ENCODE measurements around the gene CAMK1D.
"Not testable (repeated sequence)": the region's sequence is repeated elsewhere in the genome, so short reads cannot be mapped to it uniquely, and the experiment has no call there.

CAMK1D gene

DNA sequence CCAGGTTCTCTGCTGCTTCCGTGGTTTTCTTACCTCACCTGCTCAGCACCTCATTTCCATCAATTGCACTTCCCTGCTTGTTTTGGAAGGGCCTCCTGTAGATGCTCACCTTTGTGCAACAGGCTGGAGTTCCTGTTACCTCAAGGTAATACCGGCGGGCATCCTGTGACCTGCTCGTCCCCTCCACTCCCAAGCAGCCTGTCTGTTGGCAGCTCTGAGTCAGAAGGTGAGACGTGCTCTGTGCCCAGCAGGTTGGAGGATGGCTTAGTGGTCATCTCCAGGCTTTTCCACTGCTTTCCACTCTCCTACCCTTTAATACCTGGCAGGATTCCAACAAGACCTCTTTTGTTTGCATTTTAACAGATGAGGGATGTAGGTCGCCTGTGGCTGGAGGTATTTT, 86.0 kb downstream of the CAMK1D start:
- Histone ChIP-seq H4K20me1 (ENCODE audit: insufficient read depth, low read length) (no peaks in the 10 kb centered on the region), H3K9ac (ENCODE audit: low read length) (no peak overlapping the region), H3K79me2 (ENCODE audit: insufficient read depth, low read length) (no peaks in the 10 kb centered on the region), H3K4me1 (ENCODE audit: insufficient read depth, low read length, severe bottlenecking) (no peaks in the 10 kb centered on the region), H3K4me3 (ENCODE audit: low read depth, low read length, poor library complexity, severe bottlenecking) (no peak overlapping the region), H3K4me2 (ENCODE audit: low read length) (no peak overlapping the region), H3K9me2 (ENCODE audit: low read depth, low read length) (no peaks in the 10 kb centered on the region), H3F3A (ENCODE audit: insufficient read depth, low read length) (no peaks in the 10 kb centered on the region), H3K36me3 (ENCODE audit: insufficient read depth, low read length) (no peaks in the 10 kb centered on the region), H2AFZ (ENCODE audit: low read length) (no peak overlapping the region), H3K27ac (ENCODE audit: low read depth, low read length, poor library complexity, severe bottlenecking) (no peak overlapping the region), H3K9me3 (ENCODE audit: low read length) (no peaks in the 10 kb centered on the region), H3K27me3 (ENCODE audit: insufficient read depth, low read length) (no peaks in the 10 kb centered on the region)
- TF ChIP-seq EZH2 (IDR thresholded peaks at IDR 0.05; ENCODE audit: borderline replicate concordance, low read length): no peak
- TF ChIP-seq, protein P1, sequence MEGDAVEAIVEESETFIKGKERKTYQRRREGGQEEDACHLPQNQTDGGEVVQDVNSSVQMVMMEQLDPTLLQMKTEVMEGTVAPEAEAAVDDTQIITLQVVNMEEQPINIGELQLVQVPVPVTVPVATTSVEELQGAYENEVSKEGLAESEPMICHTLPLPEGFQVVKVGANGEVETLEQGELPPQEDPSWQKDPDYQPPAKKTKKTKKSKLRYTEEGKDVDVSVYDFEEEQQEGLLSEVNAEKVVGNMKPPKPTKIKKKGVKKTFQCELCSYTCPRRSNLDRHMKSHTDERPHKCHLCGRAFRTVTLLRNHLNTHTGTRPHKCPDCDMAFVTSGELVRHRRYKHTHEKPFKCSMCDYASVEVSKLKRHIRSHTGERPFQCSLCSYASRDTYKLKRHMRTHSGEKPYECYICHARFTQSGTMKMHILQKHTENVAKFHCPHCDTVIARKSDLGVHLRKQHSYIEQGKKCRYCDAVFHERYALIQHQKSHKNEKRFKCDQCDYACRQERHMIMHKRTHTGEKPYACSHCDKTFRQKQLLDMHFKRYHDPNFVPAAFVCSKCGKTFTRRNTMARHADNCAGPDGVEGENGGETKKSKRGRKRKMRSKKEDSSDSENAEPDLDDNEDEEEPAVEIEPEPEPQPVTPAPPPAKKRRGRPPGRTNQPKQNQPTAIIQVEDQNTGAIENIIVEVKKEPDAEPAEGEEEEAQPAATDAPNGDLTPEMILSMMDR (IDR thresholded peaks at IDR 0.05; ENCODE audit: low read length): no peak

DNA sequence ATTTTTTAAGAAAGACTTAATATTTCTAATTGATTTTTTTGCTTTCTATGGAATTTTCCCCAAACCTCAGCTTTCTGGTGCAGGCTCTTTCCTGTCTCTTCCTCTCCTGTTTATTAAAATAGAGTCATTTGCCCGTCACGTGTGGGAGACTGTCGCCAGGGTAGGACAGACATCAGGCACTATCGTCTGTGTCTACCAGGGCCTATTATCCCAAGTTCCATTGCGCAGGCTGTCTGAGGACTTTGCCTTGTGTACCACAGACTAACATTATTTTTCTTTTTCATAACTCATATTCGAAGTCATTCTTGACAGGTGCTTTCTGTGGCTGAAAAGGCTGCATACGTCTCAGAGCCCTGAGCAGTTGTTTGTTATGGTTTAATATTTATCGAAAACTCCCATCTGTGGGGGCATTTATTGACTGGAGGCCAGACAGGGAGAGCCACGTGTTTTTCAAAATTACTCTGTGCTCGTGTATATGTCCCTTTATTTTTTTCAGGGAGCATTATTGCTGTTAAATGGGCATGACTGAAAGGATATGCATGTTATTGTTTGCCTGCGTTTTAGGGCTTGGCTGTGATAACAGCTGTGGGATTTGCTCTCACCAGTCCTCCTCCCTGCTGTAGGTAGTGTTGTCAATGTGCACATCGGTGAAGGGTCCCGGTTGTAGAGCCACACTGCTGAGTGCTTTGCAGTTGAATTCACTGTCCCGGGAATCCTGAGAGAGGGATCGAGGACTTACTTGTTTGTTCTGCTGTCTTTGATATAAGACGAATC, 89.8 kb downstream of the CAMK1D start:
- H4K20me1 ChIP-seq (ENCODE audit: insufficient read depth, low read length): no peaks in the 10 kb centered on the region
- H3K4me2 ChIP-seq (ENCODE audit: low read length): no peak overlapping the region
- TF ChIP-seq EZH2 (IDR thresholded peaks at IDR 0.05; ENCODE audit: borderline replicate concordance, low read length): no peak
- TF ChIP-seq, protein P1 (IDR thresholded peaks at IDR 0.05; ENCODE audit: low read length): no peak
- no peaks in the 10 kb centered on the region for H3K36me3 ChIP-seq (ENCODE audit: insufficient read depth, low read length)
- H2AFZ ChIP-seq (ENCODE audit: low read length): no peak overlapping the region
- H3K27ac ChIP-seq (ENCODE audit: low read depth, low read length, poor library complexity, severe bottlenecking): no peak overlapping the region
- H3K79me2 ChIP-seq (ENCODE audit: insufficient read depth, low read length): no peaks in the 10 kb centered on the region
- no peaks in the 10 kb centered on the region for H3K27me3 ChIP-seq (ENCODE audit: insufficient read depth, low read length)
- H3K4me3 ChIP-seq (ENCODE audit: low read depth, low read length, poor library complexity, severe bottlenecking): no peak overlapping the region
- H3F3A ChIP-seq (ENCODE audit: insufficient read depth, low read length): no peaks in the 10 kb centered on the region
- no peak overlapping the region for H3K9ac ChIP-seq (ENCODE audit: low read length)
- H3K9me2 ChIP-seq (ENCODE audit: low read depth, low read length): no peaks in the 10 kb centered on the region
- H3K4me1 ChIP-seq (ENCODE audit: insufficient read depth, low read length, severe bottlenecking): no peaks in the 10 kb centered on the region
- H3K9me3 ChIP-seq (ENCODE audit: low read length): no peaks in the 10 kb centered on the region

DNA sequence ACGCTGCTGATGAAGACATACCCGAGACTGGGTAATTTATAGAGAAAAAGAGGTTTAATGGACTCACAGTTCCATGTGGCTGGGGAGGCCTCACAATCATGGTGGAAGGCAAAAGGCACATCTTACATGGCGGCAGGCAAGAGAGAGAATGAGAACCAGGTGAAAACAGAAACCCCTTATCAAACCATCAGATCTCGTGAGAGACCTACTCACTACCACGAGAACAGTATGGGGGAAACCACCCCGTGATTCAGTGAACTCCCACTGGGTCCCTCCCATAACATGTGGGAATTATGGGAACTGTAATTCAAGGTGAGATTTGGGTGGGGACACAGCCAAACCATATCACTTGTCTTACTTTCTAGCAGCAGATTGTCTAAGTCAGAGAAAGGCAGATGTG, 90.4 kb downstream of the CAMK1D start:
- H2AFZ ChIP-seq (ENCODE audit: low read length); H3K36me3 ChIP-seq (ENCODE audit: insufficient read depth, low read length); H3K4me2 ChIP-seq (ENCODE audit: low read length); H3K4me1 ChIP-seq (ENCODE audit: insufficient read depth, low read length, severe bottlenecking); H3F3A ChIP-seq (ENCODE audit: insufficient read depth, low read length); H3K27me3 ChIP-seq (ENCODE audit: insufficient read depth, low read length); H3K9me3 ChIP-seq (ENCODE audit: low read length); H3K9ac ChIP-seq (ENCODE audit: low read length); H3K27ac ChIP-seq (ENCODE audit: low read depth, low read length, poor library complexity, severe bottlenecking); H3K79me2 ChIP-seq (ENCODE audit: insufficient read depth, low read length); H3K4me3 ChIP-seq (ENCODE audit: low read depth, low read length, poor library complexity, severe bottlenecking); H3K9me2 ChIP-seq (ENCODE audit: low read depth, low read length); H4K20me1 ChIP-seq (ENCODE audit: insufficient read depth, low read length): not testable (repeated sequence)

DNA sequence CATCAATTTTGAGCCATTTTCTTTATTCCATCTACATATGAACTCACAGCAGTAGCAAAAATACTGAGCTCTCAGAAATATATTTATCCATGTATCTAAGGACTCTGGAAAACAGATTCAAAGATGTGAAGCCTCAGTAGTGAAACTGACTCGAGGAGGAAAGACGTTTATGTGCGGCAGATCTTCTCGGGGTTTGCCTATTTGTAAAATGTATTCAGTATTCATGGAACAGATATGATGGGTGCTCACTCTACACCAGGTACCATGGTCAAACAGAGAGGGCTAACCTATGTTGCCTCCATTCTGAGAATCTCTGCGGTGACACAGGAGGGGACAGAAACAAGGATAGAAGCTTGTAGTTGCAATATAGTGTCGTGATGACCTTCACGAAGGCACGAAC, 93.7 kb downstream of the CAMK1D start:
- Histone ChIP-seq H2AFZ (ENCODE audit: low read length) (no peak overlapping the region), H3K9me2 (ENCODE audit: low read depth, low read length) (no peaks in the 10 kb centered on the region), H3K4me1 (ENCODE audit: insufficient read depth, low read length, severe bottlenecking) (no peaks in the 10 kb centered on the region), H3K27ac (ENCODE audit: low read depth, low read length, poor library complexity, severe bottlenecking) (no peak overlapping the region), H3K9ac (ENCODE audit: low read length) (no peak overlapping the region), H3K79me2 (ENCODE audit: insufficient read depth, low read length) (no peaks in the 10 kb centered on the region), H3K9me3 (ENCODE audit: low read length) (no peaks in the 10 kb centered on the region), H3K4me3 (ENCODE audit: low read depth, low read length, poor library complexity, severe bottlenecking) (no peak overlapping the region), H4K20me1 (ENCODE audit: insufficient read depth, low read length) (no peaks in the 10 kb centered on the region), H3K4me2 (ENCODE audit: low read length) (no peak overlapping the region), H3K36me3 (ENCODE audit: insufficient read depth, low read length) (no peaks in the 10 kb centered on the region), H3K27me3 (ENCODE audit: insufficient read depth, low read length) (no peaks in the 10 kb centered on the region), H3F3A (ENCODE audit: insufficient read depth, low read length) (no peaks in the 10 kb centered on the region)
- TF ChIP-seq, protein P1 (IDR thresholded peaks at IDR 0.05; ENCODE audit: low read length): no peak
- no peak for TF ChIP-seq EZH2 (IDR thresholded peaks at IDR 0.05; ENCODE audit: borderline replicate concordance, low read length)
